Stimulated activated CD8-positive, alpha-beta memory T cell treated with anti-CD3 and anti-CD28 coated beads, Interleukin-15, amount 100 ng/mL, for 1 hour (primary cell): ENCODE results near the gene PIP5KL1.
"Not testable (repeated sequence)": the region's sequence is repeated elsewhere in the genome, so short reads cannot be mapped to it uniquely, and the experiment has no call there.

ENCODE experiments used
- DNase-seq: peaks from one replicate; pipeline ENCODE4 v3.0.0-alpha.2; 2020; ENCODE audit warnings: low read depth

Gene PIP5KL1

DNA sequence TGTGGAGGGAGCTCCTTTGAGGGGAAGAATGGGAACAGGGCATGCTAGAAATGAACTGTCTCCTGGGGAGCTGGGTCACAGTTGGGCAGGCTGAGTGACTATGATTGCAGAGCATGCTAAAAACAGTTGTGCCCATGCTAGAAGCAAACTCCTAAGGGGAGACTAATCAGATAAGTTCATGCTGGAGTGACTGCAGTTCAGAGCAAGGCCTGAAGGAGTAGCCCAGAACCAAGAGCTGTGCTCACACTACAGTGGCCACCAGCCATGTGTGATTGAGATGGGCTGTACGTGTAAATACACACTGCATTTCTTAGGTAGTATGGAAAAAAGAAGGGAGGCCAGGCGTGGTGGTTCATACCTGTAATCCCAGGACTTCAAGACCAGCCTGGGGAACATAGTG lies 42.8 kb downstream of the PIP5KL1 start:
- no peak for DNase-seq

DNA sequence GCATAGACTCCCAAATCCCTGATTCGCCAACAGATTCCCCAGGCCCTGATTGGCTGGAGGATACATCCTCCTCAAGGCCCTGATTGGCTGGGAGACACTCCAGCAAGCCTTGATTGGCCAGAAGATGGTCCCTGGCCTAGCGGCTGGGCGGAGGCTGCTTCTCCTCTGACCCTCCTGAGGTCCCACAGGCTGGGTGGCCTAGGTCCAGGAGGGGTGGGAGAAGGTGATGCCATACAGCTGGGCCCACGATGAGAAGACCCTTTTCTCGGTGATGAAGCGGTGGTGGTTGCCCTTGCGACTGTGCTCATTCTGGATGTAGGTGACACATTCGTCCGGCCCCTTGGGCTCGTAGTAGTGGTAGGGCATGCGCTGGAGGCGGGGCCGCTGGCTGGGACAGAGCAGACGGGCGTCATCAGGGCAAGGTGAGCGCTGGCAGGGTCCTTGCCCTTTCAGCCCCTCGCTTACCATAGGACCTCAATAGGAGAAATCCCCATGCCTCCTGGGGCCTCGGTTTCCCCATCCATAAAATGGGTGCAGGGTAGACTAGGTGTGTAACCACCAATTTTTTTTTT lies 44.1 kb downstream of the PIP5KL1 start:
- DNase-seq, result no peak

DNA sequence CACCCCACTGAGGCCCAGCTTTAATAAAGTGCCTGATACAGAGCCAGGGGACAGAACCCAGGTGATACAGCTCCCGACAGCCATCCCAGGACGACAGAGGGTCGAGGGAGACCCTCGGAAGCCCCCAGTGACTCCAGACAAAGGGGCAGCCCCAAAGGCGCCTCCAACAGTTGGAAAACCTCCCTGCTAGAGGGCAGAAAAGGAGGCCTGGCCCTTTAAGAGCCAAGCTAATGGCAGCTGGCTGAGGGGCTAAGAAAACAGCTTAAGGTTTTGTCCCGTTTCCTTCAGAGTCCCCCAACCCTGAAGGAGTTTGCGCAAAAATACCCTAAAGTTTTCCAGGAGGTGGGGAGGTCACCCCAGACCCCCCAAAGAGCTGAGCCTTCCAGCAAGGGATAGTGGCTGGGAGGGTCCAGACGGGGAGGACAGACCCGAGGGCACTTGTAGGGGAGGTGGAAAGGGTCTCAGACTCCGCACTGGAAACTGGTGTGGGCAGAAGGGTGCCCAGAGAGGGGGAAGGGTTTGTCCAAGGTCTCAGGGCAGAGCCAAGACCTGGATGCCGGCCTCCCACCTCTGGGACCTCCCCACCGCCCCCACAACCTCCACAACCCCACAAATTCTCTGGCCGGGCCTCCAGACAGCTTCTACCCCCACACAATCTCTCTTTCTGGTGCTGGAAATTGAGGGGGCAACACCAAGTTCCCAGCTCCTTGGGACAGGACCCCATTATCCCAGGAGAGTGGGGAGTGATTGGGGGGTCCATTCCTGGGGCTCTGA lies 44.9 kb downstream of the PIP5KL1 start:
- no peak for DNase-seq

DNA sequence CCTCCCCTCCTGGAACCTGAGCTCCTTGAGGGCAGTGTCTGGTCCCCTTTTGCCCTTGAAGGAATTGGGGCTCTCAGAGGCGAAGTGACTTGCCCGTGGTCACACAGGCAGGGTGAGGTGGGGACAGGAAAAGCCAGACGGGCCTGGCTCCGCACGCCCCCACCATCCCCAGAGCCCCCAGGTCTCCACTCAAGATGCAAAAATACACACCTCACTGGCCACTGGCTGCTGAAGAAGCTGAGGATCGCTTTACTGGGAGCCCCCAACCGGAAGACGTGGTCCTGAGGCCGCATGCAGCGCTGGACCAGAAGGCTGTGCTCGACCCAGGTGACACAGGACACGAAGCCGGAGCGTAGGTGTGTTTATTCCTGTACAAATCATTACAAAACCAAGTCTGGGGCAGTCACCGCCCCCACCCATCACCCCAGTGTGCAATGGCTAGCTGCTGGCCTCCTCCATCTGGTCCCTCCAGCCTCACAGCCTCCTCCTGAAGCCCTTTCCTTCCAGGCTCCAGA lies 45.5 kb downstream of the PIP5KL1 start:
- DNase-seq, result no peak

DNA sequence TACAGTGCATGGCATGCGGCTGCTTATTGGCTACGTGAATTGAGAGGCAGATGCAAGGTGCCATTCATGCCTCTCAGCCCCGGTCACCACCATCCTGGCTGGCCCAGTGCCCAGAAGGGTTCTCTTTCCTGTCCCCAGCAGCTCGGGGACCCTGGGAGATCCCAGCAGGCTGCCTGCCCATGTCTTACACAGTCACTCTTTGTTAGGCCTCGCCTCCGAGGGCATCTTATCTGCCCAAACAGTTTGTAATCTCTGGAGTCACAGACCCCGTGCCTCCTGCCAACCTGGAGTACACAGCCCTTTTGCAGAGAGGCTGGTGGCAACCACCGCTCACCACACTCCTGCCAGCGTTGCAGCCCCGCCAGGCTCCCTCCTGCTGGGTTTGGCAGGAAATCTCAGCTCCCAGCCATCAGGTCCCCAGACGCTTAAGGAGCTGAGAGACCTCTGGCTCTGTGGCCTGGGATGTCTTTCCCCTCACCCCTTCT lies 46.1 kb downstream of the PIP5KL1 start:
- DNase-seq, result no peak

DNA sequence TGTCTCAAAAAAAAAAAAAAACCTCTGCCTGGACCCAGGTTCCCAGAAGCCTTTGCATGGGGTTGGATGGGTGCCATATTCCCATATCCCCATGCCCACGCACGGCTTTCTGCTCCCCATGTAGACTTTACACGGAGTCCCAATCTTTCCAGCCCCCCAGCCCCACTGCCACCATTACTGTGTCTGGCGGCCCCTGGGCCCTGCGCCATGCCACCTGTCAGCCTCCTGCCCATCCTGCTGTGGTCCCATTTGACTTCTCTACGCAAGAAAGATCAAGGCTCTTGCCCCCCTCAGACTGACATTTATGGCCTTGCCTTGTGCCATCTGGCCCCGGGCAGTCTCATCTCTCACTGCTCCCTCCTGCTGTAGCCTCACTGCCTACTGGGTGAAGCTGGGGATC lies 46.6 kb downstream of the PIP5KL1 start:
- DNase-seq, result no peak

DNA sequence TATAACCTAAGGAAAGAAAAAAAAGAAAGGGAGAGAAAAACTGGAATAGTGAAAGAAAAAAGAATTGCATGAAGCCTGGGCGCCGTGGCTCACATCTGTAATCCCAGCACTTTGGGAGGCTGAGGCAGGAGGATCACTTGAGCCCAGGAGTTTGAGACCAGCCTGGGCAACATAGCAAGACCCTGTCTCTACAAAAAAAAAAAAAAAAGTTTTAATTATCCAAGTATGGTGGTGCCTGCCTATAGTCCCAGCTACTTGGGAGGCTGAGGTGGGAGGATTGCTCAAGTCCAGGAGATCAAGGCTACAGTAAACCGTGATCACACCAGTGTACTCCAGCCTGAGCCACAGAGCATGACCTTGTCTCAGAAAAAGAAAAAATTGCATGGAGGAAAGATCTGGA lies 48.9 kb downstream of the PIP5KL1 start:
- DNase-seq, result not testable (repeated sequence)

DNA sequence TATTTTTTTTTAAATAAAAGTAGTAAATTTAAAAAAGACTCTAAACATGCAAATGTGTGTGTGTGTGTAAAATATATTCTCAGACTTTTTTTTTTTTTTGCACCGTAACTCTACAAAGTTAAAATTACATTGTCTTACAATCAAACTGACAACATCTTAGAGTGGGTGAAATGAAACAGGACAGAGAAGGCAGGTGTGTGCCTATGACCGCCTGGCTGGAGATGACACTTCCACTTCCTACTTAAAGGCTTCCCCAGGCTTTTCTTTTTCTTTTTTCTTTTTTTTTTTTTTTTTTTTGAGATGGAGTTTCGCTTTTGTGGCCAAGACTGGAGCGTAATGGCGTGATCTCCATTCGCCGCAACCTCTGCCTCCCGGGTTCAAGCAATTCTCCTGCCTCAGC lies 50.4 kb downstream of the PIP5KL1 start:
- no peak for DNase-seq

DNA sequence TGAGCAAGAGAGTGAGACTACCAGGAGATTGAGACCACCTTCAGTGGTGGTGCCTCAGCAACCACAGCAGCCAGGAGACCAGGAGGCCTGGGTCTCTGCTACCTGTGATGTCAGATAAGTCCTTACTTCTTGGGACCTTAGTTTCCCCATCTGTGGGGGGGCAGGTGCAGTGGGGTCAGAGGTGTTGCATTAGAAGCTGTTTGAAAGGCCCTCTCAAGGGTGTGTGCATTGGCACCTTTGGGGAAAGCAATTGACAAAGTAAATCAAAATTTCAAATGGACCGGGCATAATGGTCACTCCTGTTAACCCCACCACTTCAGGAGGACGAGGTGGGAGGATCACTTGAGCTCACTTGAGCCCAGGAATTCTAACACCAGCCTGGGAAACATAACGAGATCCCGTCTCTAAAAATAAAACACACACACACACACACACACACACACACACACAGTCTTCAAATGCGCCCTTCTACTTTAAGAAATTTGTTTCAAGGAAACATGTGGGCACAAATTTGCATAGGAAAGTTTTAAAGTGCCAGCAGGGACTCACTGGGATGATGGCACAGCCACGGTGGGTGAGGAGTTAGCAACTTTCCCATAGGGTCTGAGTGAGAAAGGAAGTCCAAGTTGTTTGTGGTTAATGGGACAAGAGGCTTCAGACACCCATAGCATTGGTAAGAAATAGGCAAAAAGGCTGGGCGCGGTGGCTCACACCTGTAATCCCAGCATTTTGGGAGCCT lies 51.8 kb downstream of the PIP5KL1 start:
- no peak for DNase-seq

DNA sequence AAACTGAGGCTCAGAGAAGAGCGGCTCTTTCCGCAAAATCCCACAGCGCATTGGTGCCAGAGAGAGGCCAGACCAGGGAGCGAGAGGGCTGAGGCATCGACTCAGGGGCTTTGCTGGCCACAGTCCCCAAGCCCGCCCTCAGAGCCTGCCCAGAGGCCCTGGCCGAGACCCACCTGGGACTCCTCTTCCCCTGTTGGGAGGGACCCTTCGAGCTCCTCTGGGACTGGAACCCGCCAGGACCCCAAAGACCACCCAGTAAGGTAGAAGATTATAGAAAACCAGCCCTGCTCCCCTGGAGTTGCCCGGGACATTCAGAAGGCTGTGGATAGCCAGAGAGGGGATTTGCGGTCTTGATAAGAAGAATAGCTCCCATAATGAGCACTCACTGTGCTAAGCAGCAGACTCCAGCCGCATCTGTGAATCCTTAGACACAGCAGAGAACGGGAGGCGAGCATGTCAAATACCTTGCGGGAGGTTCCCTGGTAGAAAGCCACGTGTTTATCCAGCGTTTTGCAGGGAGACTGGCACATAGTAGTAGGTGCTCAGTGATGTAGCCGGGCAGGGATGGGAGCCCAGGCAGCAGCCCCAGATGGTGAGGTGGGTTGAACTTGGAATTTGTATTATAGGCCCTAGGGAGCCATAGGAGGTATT lies 52.5 kb downstream of the PIP5KL1 start:
- no peak for DNase-seq

DNA sequence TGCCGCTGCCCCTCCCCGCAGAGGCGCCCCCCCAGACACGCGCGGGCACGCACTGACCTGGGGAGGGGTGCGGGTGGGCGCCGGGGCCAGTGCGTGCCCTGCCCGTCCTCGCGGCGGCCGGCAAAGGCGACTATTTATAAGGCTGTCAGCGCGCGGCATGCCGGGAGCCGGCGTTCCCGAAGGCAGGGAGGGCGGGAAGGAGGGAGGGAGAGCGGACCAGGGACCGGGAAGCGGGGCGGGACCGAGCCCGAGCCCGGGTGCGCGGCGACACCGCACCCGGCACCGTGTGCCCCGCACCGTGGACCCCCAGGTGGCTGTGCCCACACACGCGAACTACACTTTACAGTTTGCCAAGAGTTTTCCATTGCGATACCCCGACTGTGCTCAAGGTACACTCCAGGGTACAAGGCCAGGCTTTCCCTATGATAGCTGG lies 53.0 kb downstream of the PIP5KL1 start, which contains the start of gene AK1:
TSS of gene AK1 (minus strand) at position 110 of the 433 bp plus-strand sequence. CDS start 3,058 bp downstream, outside the sequence.
- no peak for DNase-seq

DNA sequence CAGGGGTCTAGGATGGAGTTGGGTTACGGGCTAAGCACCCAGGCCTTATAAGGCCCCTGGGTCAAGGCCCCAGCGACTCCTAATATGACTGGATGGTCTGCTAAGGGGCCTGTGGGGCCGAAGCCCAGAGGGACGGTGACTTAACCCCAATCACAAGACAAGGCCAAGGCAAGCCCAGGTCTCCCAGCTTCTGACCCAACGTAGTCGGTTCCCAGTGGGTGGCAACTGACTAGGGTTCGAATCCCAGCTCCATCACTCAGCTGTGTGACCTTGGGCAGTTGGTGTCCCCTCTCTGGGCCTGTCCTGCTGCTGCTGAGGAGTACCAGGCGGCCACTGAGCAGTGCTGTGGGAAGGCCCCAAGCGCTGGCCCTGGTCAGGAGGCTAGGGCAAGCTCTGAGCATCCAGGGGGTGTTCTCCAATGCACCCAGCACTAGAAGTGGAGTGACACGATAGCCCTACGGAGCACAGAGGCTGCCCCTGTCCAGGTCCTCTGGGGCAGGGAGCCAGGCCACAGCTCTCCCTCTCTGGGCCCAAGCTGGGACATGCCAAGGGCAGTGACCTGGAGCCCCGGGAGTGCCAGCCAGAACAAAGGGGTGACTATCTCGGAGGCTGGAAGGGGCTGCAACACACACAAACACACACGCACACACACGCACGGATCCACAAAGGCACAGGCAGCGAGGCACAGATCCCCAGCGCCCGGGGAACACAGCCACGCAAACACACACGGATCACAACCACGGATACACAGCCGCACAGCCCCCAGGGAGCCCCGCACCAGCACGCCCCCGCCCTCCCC lies 53.6 kb downstream of the PIP5KL1 start:
- DNase-seq, result no peak

DNA sequence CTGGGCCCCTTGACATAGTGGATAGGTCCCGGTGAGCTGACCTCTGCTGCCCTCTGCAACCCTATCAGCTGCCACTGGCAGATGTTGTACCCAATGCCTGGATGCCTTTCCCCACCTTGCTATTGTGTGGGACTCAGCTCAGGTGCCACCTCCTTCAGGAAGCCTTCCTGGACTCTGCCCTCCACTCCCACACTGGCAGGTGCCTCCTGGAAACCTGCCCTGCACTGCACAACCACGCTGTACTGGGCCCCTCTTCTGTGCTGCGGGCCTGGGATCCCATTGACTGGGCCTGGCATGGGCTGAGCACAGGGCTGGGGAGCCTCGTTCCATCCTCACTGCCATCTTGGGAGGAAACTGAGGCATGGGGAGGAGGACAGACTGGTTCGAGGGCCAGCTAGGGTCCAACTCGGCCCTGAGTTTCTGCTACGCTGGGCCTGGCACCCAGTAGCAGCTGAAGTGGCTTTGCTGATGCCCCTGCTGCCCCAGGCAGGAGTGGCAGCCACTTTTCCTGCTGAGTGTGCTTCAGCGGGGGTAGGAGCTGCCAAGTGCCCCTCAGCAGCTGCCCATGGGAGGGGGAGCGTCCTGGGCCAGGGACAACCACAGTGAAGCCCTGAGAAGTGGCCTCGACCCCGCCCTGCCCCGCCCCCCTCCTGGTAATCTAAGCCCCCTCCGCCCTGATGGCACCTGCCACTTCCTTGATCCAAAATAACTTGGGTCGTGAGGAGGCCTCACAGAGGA lies 54.4 kb downstream of the PIP5KL1 start:
- no peak for DNase-seq

DNA sequence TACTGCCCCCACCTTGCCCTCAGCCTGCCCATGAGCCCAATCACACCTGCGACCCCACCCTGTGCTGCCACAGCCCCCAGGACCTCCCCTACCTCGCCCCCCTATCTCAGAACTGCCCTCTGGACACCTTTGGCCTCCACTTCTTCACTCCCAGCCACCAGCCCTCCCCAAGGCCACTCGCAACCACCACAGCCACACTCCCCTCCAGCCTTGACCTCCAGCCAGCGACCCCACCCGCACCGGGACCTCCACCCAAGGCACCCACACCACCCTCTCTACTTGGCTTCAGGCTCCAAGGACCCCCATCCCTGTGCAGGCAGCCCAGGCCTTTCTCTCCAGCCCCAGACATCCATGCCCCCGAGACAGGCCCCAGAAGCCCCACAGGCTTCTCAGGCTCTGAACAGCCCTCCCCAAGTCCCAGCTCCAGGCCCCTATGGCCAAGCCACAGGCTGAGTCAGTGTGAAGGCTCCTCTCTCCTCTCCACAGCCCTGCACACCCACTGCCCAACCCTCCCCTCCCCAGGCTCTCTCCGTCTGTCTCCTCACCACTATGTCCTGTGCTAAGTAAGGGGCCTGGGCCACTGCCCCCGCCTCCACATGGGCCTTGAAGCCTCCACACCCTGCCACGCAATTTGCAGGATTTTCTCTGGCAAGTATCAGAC lies 55.1 kb downstream of the PIP5KL1 start:
- no peak for DNase-seq

DNA sequence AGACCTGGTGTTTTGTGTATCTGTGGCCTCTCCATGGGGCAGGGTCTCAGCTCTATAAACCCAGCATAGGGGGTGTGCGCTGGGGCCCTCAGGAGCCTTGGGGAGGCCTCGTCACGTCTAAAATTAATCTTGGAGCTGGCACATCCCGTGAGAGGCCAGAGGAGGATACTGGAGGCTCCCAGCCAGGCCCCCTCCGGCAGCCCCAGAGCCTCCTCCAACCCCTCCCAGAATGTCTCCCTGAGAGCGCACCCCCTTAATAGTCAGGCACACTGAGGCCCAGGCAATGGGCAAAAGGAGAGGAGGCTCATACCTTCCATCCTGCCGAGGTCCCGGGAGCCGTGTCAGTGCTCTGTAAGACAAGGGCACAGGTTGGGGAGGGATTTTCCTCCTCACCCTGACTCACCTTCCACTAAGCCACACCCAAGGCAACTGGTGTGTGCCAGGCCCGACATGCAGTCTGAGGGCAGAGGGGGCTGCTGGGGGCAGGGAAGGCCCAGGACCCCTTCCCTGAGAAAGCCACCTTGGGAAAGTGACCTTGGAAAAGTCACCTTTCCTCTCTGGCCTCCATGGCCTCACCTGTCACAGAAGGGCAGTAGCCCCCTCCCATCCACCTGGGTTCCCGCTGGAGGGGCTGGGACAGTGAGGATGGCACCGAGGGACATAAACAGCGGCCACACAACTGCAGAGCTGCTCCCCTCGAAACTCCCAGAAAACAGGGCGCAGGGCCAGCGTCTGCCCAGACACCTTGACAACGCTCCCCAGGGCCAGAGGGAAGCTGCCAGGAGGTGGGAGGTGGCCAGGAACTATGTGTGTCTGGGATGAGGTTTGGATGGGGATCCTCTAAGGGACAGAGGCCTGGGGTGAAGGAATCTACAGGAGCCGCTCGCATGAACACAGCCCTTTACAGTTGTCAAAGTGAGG lies 56.0 kb downstream of the PIP5KL1 start:
- DNase-seq, result no peak

DNA sequence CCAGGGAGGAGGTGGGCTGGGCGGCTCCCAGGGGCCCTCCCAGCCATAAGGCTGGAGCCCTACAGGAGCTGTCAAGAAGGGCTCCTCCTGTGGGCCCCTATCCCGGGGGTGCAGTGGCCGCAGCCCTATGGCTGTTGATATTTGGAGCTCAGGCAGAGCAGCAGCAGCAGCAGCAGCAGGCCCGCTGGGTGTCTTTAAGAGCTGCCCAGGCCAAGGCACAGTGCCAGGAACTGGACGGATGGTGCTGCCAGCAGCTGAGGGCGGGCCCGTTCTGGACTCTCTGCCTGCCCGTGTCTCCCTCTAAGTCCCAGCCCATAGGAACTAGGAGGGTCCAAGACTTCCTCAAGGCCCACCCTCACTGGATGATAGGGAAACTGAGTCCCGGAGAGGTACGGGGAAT lies 56.7 kb downstream of the PIP5KL1 start:
- DNase-seq, result no peak

DNA sequence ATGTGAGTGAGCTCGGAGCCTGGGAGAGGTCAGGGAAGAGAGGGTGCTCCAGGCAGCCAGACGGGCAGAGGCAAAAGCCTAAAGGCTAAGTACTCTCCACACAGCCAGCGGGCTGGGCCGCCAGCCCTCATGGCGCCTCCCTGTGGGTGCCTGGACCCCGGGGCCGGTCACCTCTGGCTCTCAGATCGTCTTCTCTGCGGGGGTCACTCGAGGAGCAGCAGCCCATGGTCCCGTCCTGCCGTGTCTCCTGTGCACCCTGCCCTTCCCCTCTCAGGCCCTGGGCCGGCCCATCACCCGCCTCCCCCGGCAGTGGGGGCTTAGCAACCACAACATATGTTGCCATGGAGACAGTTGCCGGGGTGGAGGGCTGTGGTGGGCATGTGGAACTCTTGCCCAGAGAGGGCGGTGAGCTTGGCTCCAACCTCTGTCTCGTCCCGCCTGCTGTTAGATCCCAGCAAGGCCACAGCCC lies 57.3 kb downstream of the PIP5KL1 start:
- no peak for DNase-seq

DNA sequence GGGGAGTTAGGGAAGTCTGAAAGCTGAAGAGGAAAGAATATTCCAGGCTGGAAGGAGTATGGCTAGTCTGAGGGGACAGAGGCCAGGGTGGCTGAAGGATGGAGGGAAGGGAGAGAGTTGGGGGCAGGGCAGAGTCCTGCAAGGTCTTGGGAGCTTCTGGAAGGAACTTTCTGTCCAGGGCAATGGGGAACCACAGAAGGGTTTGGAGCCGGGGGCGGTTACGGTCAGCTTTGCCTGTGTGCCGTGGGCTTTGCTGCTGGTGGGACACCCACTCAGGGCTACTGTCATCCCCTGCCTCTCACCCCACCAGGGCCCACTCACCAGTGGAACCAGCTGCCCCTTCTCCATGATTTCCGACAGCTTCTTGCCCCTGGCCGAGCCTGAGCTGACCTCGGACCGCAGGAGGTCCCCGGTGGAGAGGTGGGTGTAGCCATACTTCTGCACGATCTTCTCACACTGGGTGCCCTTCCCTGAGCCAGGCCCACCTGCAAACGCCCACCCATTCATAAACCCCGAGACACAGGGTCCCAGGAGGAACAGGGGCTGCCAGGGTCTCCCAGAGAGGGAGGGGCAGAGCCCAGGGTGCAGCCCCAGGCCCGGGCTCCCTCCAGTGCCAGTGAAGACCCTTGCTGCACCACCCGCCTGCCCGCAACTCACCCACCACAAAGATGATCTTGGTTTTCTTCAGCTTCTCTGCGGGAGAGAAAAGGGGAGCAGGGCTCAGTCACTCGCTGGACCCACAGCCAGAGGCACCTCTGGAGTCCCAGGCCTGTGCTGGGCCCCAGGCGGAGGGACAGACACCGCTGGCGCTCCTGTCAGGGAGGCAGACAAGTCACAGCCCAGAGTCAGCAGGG lies 58.0 kb downstream of the PIP5KL1 start:
- DNase-seq, result no peak
